GM12874 (cell line): ENCODE results near the gene MEPCE.

Source experiments
- TF ChIP-seq, protein P1 (sequence below): IDR thresholded peaks from 2 replicates; pipeline ENCODE4 v1.5.1; 2011; ENCODE audit warnings: low read depth, mild to moderate bottlenecking, control low read depth, low read length, moderate library complexity; ENCODE audit not compliant: insufficient read depth

The MEPCE gene, protein sequence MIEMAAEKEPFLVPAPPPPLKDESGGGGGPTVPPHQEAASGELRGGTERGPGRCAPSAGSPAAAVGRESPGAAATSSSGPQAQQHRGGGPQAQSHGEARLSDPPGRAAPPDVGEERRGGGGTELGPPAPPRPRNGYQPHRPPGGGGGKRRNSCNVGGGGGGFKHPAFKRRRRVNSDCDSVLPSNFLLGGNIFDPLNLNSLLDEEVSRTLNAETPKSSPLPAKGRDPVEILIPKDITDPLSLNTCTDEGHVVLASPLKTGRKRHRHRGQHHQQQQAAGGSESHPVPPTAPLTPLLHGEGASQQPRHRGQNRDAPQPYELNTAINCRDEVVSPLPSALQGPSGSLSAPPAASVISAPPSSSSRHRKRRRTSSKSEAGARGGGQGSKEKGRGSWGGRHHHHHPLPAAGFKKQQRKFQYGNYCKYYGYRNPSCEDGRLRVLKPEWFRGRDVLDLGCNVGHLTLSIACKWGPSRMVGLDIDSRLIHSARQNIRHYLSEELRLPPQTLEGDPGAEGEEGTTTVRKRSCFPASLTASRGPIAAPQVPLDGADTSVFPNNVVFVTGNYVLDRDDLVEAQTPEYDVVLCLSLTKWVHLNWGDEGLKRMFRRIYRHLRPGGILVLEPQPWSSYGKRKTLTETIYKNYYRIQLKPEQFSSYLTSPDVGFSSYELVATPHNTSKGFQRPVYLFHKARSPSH

DNA sequence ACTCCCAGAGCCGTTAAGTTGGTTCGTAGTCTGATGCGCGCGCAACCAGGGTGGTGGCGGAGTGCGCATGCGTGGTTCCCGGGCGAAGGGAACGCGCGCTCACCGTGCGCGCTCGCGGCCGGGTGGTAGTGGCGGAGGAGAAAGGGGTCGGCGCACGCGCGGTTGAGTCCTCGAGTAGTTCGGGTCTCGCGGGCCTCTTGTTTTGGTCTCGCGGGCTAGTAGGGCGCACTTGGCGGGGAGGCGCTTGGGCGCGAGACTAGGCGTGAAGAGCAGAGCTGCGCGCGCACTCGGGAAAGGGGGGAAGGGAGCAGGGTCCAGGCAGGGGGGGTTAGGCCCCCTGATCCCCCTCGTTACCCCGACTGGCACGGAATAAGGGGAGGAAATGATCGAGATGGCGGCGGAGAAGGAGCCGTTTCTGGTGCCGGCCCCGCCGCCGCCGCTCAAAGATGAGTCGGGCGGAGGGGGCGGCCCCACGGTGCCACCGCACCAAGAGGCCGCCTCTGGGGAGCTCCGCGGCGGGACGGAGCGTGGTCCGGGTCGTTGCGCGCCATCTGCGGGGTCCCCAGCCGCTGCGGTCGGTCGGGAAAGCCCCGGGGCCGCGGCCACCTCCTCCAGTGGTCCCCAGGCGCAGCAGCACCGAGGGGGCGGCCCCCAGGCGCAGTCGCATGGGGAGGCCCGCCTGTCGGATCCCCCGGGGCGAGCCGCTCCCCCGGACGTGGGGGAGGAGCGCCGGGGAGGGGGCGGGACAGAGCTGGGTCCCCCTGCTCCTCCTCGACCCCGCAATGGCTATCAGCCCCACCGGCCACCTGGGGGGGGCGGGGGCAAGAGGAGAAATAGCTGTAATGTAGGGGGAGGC lies at the start of gene MEPCE:
MEPCE (plus strand) TSS at position 195 of the 856 bp plus-strand sequence; CDS start at position 383, 188 bp downstream.
- TF ChIP-seq, protein P1, sequence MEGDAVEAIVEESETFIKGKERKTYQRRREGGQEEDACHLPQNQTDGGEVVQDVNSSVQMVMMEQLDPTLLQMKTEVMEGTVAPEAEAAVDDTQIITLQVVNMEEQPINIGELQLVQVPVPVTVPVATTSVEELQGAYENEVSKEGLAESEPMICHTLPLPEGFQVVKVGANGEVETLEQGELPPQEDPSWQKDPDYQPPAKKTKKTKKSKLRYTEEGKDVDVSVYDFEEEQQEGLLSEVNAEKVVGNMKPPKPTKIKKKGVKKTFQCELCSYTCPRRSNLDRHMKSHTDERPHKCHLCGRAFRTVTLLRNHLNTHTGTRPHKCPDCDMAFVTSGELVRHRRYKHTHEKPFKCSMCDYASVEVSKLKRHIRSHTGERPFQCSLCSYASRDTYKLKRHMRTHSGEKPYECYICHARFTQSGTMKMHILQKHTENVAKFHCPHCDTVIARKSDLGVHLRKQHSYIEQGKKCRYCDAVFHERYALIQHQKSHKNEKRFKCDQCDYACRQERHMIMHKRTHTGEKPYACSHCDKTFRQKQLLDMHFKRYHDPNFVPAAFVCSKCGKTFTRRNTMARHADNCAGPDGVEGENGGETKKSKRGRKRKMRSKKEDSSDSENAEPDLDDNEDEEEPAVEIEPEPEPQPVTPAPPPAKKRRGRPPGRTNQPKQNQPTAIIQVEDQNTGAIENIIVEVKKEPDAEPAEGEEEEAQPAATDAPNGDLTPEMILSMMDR = no peak

DNA sequence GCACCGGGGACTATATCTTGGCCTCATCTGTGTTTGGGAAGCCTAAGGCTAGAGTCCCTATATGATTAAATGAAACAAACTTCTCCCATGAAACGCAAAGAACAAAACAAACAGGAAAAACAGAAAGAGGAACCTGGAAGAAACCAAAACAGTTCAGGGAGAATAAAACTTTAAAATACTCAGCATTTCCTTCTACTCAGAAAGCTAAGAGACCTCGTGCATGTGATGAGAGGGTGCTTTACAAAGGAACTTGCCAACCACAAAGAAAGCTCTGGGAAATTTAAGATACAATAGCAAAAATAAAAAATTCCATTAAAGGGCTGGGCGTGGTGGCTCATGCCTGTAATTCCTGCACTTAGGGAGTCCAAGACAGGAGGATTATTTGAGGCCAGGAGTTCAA lies 49.4 kb upstream of the MEPCE start:
- TF ChIP-seq, protein P1 = no peak

DNA sequence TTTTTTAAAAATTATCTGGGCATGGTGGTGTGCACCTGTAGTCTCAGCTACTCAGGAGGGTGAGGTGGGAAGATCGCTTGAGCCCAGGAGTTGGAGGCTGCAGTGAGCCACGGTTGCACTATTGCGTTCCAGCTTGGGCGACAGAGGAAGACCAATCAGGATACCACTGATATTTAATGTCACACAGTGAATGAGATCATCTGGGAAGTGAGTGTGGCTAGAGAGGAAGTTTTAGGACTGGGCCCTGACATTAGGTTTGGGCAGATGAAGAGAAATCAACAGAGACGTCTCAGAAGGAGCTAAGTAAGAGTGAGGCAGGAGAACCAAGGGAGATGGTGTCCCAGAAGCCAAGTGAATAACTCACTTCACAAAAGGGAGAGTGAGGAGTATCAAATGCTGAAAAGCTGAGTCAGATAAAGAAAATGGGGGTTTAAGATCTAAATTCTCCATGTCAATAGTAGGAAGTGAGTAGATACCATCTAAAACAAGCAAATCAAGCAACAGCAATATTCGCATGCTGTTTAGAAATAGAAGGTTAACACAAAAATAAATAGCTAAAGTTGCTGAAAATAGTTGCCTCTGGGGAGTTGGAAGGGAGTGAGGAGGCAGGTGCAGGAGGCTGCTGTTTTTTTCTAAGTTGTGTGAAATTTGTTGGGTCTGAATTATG lies 44.9 kb upstream of the MEPCE start:
- TF ChIP-seq, protein P1 = no peak

DNA sequence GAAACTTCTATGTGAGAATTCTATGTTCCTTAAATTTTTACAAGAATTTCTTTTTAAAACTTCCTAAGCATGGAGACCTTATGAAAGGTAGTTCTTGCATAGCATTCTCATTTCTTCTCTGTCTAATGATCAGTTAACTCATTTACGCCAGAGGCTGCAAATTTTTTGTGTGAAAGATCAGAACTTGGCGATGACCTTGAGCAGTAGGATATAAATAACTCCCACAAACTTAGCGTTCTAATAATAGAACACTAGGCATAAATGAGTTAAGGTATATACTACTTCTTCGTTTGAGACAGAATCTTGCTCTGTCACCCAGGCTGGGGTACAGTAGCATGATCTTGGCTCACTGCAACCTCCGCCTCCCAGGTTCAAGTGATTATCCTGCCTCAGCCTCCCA lies 42.7 kb upstream of the MEPCE start:
- TF ChIP-seq, protein P1 = no peak

DNA sequence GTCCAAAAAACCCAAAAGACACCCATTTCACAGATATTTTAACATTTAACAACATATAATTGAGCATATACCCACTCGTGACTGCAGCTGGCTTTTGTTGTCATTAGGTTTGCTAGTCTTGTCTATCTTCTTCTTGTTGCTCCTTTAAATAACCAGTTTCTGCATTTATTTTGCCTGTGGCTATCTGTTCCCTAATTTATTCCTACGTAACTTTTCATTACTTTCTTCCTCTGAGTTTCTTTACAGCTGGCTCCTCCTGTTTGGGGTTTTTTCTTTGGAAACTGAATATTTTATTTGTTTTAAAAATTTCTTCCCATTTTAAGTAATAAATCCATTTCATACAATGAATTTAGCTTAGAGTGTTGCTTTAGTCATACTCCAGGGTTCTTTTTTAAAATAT lies 41.9 kb upstream of the MEPCE start:
- TF ChIP-seq, protein P1 = no peak

DNA sequence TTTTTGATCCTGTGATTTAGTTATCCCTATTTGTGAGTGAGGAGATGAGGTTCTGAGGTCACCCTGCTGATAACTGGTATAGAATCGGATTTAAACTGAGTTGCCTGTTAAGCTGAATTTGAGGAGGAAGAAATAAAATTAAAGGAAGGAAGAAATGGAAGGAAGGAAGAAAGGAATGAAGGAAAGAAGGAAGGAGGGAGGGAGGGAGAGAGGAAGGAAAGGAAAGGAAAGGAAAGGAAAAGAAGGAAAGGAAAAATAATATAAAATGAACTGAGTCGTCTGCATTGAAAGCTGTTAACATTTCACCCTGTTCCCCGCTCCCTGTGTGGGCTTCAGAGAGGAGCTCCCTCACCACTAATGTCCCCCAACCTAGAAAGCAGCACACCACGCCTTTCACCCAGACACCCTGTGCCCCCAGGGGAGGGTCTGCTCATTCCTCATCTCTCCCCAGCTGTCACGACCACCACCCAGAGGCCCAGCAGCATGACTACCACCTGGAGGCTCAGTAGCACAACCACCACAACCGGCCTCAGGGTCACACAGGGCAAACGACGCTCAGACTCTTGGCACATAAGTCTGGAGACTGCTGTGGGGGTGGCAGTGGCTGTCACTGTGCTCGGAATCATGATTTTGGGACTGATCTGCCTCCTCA lies 40.1 kb upstream of the MEPCE start:
- TF ChIP-seq, protein P1 = no peak
